ENCODE measurements around the gene EOGT.

DNA sequence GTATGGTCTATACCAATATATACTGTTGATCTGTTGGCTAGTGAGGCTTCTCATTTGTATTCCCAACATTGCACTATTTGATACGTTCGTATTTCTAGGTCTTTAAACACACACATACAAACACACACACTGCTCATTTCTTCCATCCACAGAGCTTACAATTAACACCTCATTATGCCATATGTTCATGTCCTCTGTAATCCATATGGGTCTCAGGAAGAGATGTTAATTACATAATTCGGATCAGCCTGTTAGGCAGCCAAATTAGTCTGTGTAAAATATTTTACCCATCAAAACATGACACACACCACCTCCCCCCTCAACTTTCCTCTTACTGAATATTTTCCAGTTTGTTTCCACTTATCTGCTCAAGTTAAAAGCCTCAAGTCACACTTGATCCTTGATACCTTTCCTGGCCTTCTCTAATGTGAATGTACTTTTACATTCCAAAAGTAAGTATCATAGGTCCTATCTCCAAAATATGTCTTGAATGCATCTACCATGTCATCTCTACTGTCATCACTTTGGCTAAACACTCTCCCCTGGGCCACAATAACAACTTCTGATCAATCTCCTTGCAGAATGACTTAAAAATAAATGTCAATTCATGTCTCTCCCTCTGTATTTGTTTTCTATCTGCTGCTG, 28.2 kb downstream of the EOGT start:
- TF ChIP-seq EZH2 (IDR thresholded peaks at IDR 0.05; ENCODE audit: insufficient read depth, poor library complexity, severe bottlenecking), result no peak
- no peak for TF ChIP-seq EZH2phosphoT487 (IDR thresholded peaks at IDR 0.05; ENCODE audit: insufficient read depth, low read depth)

All from GM23248 (cell line).